Stimulated activated CD4-positive, alpha-beta T cell treated with anti-CD3 and anti-CD28 coated beads, Interleukin-1b, Interleukin-23, amount 100 ng/mL, for 24 hours (primary cell): ENCODE data around the gene TFDP2.
"Not testable (repeated sequence)": the region's sequence is repeated elsewhere in the genome, so short reads cannot be mapped to it uniquely, and the experiment has no call there.

ENCODE experiments used
- DNase-seq, 4 experiments: peaks; one replicate each; pipeline ENCODE4 v3.0.0-alpha.2; 2020; ENCODE audit warnings: low read depth in 4 of 4, low spot score in 1 of 4

The TFDP2 gene

DNA sequence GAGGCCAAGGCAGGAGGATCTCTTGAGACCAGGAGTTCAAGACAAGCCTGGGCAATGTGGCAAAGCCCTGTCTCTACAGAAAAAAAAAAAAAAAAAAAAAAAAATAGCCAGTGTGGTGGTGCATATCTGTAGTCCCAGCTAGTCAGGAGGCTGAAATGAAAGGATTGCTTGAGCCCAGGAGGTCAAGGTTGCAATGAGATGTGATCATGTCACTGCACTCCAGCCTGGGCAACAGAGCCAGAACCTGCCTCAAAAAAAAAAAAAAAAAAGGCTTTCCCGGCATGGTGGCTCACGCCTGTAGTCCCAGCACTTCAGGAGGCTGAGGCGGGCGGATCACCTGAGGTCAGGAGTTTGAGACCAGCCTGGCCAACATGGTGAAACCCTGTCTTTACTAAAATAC lies 73.7 kb downstream of the TFDP2 start:
- not testable (repeated sequence) for DNase-seq

DNA sequence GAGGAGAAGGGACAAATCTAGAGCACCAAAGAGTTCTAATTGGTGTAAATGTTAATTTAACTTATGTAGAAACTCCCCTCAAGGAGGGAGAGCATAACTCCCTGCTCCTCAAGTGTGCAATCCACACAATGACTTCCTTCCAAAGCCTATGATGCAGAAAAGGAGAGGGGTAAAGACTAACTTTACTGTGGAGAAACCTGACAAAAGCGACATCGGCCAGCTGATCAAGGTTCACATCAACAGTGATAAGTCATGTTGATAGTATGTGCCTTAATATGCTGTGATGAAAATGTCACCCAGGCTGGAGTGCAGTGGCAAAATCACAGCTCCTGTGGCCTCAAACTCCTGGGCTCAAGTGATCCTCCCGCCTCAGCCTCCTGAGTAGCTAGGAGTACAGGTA lies 76.5 kb downstream of the TFDP2 start:
- no peak for DNase-seq

- no peak for DNase-seq
Measured at GRCh38 chr3:142065932-142066331, 83.4 kb downstream of the TFDP2 start.

- DNase-seq: no peak
Measured at GRCh38 chr3:142065344-142065743, 84.0 kb downstream of the TFDP2 start.

GRCh38 chr3:142064454-142064853 lies 84.9 kb downstream of the TFDP2 start:
- no peak for DNase-seq

DNA sequence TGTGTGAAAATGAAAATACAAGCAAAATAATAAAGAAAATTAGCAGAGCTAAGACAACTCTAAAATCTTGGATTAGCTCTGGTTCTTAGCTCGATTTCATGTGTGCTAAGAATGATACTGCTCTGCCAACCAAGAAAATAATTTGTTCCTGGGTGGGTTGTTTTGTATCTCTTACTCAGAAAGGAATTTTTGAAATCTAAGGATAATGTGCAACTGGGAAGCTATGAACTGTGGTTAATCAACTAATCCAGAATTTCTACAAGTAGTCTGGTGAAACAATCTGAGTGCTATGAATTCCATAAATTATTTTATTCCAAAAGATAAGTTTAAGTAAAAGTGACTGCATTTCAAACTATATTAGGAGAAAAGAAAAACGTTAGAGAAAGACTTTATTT lies 92.0 kb downstream of the TFDP2 start:
- DNase-seq: no peak

DNA sequence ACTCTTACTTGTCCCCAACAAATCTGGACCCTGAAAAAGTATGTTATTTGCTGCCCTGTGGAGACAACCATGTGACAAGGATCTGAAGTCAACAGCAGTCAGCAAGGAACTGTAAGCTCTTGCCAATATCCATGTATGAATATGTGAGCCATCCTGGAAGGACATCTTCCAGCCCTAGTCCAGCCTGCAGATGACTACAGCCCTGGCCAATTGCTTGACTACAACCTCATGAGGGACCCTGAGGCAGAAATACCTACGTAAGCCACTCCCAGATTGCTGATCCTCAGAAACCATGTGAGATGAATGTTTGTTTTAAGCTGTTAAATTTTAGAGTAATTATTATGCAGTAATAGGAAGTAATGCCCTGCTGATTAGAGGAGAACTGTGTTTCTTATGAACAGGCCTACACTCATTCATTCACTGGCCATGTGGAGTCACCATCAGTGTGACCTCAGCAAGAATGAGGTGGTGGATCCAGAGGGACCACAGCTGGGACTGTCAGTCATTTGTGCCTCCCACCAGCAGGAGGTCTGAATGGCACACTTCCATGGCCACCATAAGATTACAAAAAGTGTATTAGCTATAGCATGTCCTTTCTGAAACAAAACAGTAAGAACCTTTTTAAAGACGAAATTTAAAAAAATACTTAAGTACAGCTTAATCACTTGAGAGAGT lies 92.6 kb downstream of the TFDP2 start:
- DNase-seq: no peak

- DNase-seq: no peak
Measured at GRCh38 chr3:142053835-142054234, 95.5 kb downstream of the TFDP2 start.

- no peak for DNase-seq
Measured at GRCh38 chr3:142053244-142053643, 96.1 kb downstream of the TFDP2 start.

GRCh38 chr3:142051351-142051750 lies 98.0 kb downstream of the TFDP2 start:
- DNase-seq: no peak

DNA sequence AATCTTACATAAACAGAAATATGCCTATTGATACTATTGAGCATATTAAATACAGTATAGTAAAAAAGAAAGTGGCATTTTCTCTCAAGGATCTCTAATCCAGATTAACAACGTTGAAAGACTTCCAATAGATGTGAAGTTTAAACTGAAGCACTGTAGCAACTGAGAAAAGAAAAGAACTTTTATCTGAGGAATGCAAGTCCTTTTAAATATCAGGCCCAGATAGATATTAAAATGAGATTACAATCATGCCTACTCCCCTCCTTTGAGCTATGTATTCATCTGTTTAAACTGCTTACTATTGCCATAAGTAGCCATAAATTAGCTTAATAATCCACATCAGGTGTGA lies 102.3 kb downstream of the TFDP2 start:
- DNase-seq: no peak

GRCh38 chr3:142046320-142047020 lies 102.9 kb downstream of the TFDP2 start:
- DNase-seq: no peak

- DNase-seq: no peak
Measured at GRCh38 chr3:142040941-142041491, 108.3 kb downstream of the TFDP2 start.

DNA sequence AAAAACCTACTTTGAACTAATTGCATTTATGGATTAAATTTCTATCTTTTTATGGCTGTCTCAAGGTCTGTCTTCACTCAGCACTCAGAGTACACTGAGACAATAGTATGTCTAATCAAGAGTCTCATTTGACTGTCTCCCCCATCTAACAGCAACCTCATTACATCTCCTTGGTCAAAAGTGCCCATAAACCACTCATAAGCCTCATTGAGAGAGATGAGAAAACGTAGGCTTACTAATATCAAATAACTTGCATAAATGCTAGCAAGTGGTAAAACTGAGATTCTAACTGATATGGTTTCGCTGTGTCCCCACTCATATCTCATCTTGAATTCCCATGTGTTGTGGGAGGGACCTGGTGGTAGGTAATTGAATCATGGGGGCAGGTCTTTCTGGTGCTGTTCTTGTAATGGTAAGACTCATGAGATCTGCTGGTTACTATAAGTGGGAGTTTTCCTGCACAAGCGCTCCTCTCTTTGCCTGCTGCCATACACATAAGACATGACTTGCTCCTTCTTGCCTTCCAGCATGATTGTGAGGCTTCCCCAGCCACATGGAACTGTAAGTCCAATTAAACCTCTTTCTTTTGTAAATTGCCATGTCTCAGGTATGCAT lies 113.9 kb downstream of the TFDP2 start:
- DNase-seq: no peak

- DNase-seq: no peak
Measured at GRCh38 chr3:142033292-142033691, 116.1 kb downstream of the TFDP2 start.

DNA sequence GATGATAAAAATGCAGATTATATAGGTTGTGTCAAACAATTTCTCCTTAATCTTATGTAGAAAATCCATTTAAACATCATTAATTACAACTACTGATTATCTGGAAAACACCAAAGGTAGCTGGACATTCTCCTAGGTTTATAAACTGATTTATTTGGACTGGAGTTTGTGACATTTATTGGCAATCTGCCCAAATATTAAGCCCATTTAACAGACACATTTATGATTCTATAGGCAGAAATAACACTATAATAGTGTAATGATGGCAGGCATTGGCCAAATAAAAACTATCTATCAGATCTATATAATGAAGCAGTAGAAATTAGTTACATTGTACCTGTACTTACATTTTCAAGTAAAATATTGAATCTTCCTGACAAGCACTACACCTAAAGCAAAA lies 117.8 kb downstream of the TFDP2 start:
- DNase-seq: no peak

- no peak for DNase-seq
Measured at GRCh38 chr3:142029791-142030190, 119.6 kb downstream of the TFDP2 start.

GRCh38 chr3:142029052-142029642 lies 120.2 kb downstream of the TFDP2 start:
- DNase-seq: no peak

DNA sequence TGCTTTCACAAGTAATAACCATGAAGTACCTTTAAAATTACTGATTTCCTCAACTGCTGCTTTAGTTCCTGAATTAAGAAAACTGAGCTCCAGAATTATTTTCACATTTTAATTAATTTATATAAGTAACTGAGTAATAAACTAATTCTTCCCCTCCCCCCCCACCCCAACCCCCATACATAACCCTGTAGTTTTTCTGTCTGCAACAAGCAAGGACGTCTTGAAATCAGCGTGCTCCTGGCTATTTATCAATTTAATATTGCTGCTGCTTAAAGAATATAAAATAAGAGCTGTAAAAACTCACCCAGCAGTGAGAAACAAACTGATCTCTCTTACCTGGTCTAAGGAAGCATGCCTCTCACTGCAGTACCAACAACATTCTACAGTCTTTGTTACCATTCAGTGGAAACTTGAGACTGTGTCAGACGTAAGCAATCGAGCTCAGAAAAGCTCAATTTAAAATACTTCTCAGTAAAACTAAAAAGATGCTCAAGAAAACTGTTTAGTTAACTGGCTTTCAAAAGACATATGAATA lies 121.0 kb downstream of the TFDP2 start:
- DNase-seq: no peak

DNA sequence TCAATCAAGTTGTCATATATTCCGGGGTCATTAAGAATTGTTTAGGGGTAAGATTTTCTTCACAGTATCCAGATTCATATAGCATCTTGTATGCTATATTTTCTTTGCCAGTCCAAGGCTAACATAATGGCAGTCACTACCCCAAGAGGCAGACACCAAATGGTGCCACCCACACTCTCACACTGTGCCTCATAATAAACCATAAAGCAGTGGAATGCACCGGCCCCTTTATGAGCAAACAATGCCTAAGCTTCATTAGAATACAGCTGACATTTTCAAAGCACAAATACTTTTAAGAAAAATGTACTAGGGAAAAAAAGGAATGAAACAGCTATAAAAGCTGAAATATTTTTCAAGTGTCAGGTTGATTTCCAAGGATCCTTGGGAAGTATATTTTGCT lies 121.6 kb downstream of the TFDP2 start:
- DNase-seq: peak in 2 of 4 experiments; percentile 2 to 17

DNA sequence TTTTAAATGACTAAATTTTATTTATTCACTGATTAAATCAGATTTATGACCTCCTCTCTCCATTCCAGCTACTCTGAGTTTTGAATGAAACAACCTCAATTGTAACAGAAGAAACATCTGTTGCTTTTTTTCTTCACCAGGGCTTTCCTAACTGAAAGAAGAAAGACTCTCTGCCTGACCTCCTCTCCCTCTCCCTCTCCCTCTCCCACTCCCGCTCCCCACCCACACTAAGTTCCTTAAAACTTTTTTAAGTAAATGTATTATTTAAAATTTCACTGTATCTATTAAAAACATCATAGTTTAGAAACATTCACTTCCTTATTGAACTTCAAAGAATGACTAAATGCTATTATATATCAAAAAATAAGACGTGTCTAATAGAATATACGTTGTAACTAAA lies 122.0 kb downstream of the TFDP2 start:
- DNase-seq: no peak

DNA sequence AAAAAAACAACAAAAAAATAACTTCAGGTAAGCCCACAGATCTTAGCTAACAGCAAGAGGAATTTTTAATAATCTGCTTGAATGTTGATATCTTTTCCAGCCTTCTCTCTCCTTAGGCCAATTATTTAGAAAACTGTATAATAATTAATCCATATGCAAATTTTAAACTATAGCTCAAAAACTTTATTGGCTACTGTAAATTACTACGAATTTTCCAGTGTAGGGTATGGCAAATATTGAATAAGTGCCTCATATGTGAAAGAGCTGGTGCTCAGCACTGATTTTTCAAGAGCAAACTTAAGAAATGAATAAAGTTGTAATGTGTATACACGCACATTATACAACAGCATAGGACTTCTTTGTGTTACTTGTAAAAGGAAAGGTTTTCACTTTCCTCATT lies 123.0 kb downstream of the TFDP2 start:
- DNase-seq: no peak
